IMR-90 (cell line): ENCODE measurements around the gene KIAA0040. TPM values are rescaled to one million over a fixed set of nuclear protein-coding genes. Genes with fewer than 3 reads are reported as not detected.

ENCODE experiments used
- ATAC-seq: fragments of 200-7000 bp; cut with Tn5 transposase; 2 replicates; pipeline ENCODE4 v1.9.1; 2020; ENCODE audit warnings: low read depth, mild to moderate bottlenecking, moderate library complexity
- BruUV-seq: library from RNA; stranded (reverse); fragments of 400-500 nt; replicated peaks from 2 replicates; lab custom pipeline; 2021; lab: Mats Ljungman, UMichigan
- CTCF ChIA-PET: fragments of 300-600 bp; formaldehyde crosslinking; extraction: SDS; loops from one replicate; lab custom pipeline; 2021; ENCODE audit warnings: antibody characterized with exemption; lab: Yijun Ruan, JAX
- POLR2A ChIA-PET: fragments of 300-600 bp; sonication (Branson Sonifier 250); formaldehyde crosslinking; loops from one replicate; lab custom pipeline; 2022; ENCODE audit warnings: antibody characterized with exemption; ENCODE audit not compliant: unreplicated experiment; lab: Charles Lee
- DNase-seq: peaks from one replicate; pipeline ENCODE4 v3.0.0; 2013
- H2AFZ ChIP-seq: replicated peaks from 2 replicates; pipeline ENCODE3; 2013; ENCODE audit warnings: low read length, mild to moderate bottlenecking; ENCODE audit not compliant: poor library complexity
- H2AK5ac ChIP-seq: 2 replicates; pipeline ENCODE4 v1.6.1; 2013; ENCODE audit warnings: low read depth, low read length, inconsistent platforms
- H2AK9ac ChIP-seq: replicated peaks from 2 replicates; pipeline ENCODE3; 2013; ENCODE audit warnings: mild to moderate bottlenecking, low read depth, low read length, moderate library complexity; ENCODE audit not compliant: poor library complexity
- H2BK120ac ChIP-seq: 2 replicates; pipeline ENCODE4 v1.6.1; 2013; ENCODE audit warnings: low read depth, low read length, inconsistent platforms
- H2BK15ac ChIP-seq: 3 replicates; pipeline ENCODE4 v1.6.1; 2013; ENCODE audit warnings: low read depth, low read length, inconsistent platforms
- H2BK20ac ChIP-seq: 2 replicates; pipeline ENCODE4 v1.6.1; 2013; ENCODE audit warnings: low read depth, mild to moderate bottlenecking, inconsistent platforms, low read length, moderate library complexity
- H2BK5ac ChIP-seq: 2 replicates; pipeline ENCODE4 v1.6.1; 2013; ENCODE audit warnings: mild to moderate bottlenecking, low read depth, low read length, inconsistent platforms; ENCODE audit not compliant: poor library complexity, severe bottlenecking
- H3K14ac ChIP-seq: replicated peaks from 2 replicates; pipeline ENCODE4 v1.6.1; 2013; ENCODE audit warnings: low read depth, low read length, inconsistent platforms
- H3K18ac ChIP-seq: 2 replicates; pipeline ENCODE4 v1.6.1; 2013; ENCODE audit warnings: low read depth, low read length, control low read depth
- H3K23ac ChIP-seq: 2 replicates; pipeline ENCODE4 v1.6.1; 2013; ENCODE audit warnings: low read depth, low read length, inconsistent platforms
- H3K27ac ChIP-seq: 2 replicates; pipeline ENCODE4 v1.5.1; 2013; ENCODE audit warnings: mild to moderate bottlenecking, control low read depth, low read length; ENCODE audit not compliant: insufficient read depth
- H3K27me3 ChIP-seq: 2 replicates; pipeline ENCODE4 v1.6.1; 2013; ENCODE audit warnings: low read length; ENCODE audit not compliant: control insufficient read depth, insufficient read depth
- H3K36me3 ChIP-seq: 2 replicates; pipeline ENCODE4 v1.6.1; 2013; ENCODE audit warnings: low read length, mixed read lengths; ENCODE audit not compliant: control insufficient read depth, insufficient read depth
- H3K4ac ChIP-seq: 2 replicates; pipeline ENCODE4 v1.6.1; 2013; ENCODE audit warnings: low read depth, low read length, inconsistent platforms
- H3K4me1 ChIP-seq: 2 replicates; pipeline ENCODE4 v1.6.1; 2013; ENCODE audit warnings: low read length, mixed read lengths; ENCODE audit not compliant: control insufficient read depth, insufficient read depth
- H3K4me2 ChIP-seq: 2 replicates; pipeline ENCODE4 v1.6.1; 2013; ENCODE audit warnings: low read depth, mild to moderate bottlenecking, control low read depth, low read length, moderate library complexity
- H3K4me3 ChIP-seq: 2 replicates; pipeline ENCODE4 v1.5.1; 2013; ENCODE audit warnings: low read depth, mild to moderate bottlenecking, control low read depth, low read length, moderate library complexity; ENCODE audit not compliant: insufficient read depth
- H3K56ac ChIP-seq: 2 replicates; pipeline ENCODE4 v1.6.1; 2013; ENCODE audit warnings: low read length, inconsistent platforms; ENCODE audit not compliant: insufficient read depth; ENCODE audit errors: extremely low read depth
- H3K79me1 ChIP-seq, 2 experiments: 2 replicates each; pipeline ENCODE4 v1.6.1; 2013; ENCODE audit warnings: low read length in 2 of 2, inconsistent platforms in 1 of 2, low read depth in 1 of 2
- H3K9ac ChIP-seq: 2 replicates; pipeline ENCODE4 v1.6.1; 2013; ENCODE audit warnings: low read depth, low read length, control low read depth
- H3K9me1 ChIP-seq: 2 replicates; pipeline ENCODE4 v1.6.1; 2013; ENCODE audit warnings: low read length, inconsistent platforms; ENCODE audit not compliant: insufficient read depth
- H3K9me3 ChIP-seq: 2 replicates; pipeline ENCODE4 v1.6.1; 2013; ENCODE audit warnings: low read length; ENCODE audit not compliant: control insufficient read depth, insufficient read depth
- H4K20me1 ChIP-seq: 2 replicates; pipeline ENCODE4 v1.6.1; 2013; ENCODE audit warnings: low read length, inconsistent platforms; ENCODE audit not compliant: insufficient read depth
- H4K5ac ChIP-seq: 2 replicates; pipeline ENCODE4 v1.6.1; 2013; ENCODE audit warnings: mild to moderate bottlenecking, low read depth, low read length, control low read depth
- H4K8ac ChIP-seq, 2 experiments: 2 replicates each; pipeline ENCODE4 v1.6.1; 2013; ENCODE audit warnings: low read depth in 2 of 2, low read length in 2 of 2, control low read depth in 1 of 2, inconsistent platforms in 1 of 2
- H4K91ac ChIP-seq: 2 replicates; pipeline ENCODE4 v1.6.1; 2013; ENCODE audit warnings: low read depth, low read length, inconsistent platforms; ENCODE audit not compliant: insufficient read depth
- BHLHE40 ChIP-seq: fragments of 150-350 bp; IDR thresholded peaks from 2 replicates; pipeline ENCODE4 v1.6.1; 2016; ENCODE audit warnings: mild to moderate bottlenecking, low read depth, low read length
- CEBPB ChIP-seq: IDR thresholded peaks from 2 replicates; pipeline ENCODE4 v1.6.1; 2012; ENCODE audit warnings: low read depth, low read length, improper control_type of control experiment
- CHD1 ChIP-seq: IDR thresholded peaks from 2 replicates; pipeline ENCODE4 v1.6.1; 2012; ENCODE audit warnings: low read depth, low read length, improper control_type of control experiment
- FOS ChIP-seq: fragments of 150-350 bp; IDR thresholded peaks from 2 replicates; pipeline ENCODE4 v1.6.1; 2016; ENCODE audit warnings: low read depth, low read length
- MAFK ChIP-seq: IDR thresholded peaks from 2 replicates; pipeline ENCODE4 v1.6.1; 2012; ENCODE audit warnings: low read depth, low read length, improper control_type of control experiment
- MAZ ChIP-seq: IDR thresholded peaks from 2 replicates; pipeline ENCODE4 v1.6.1; 2012; ENCODE audit warnings: low read depth, mild to moderate bottlenecking, low read length, improper control_type of control experiment, moderate library complexity, borderline replicate concordance
- MXI1 ChIP-seq: IDR thresholded peaks from 2 replicates; pipeline ENCODE4 v1.6.1; 2012; ENCODE audit warnings: low read depth, mild to moderate bottlenecking, low read length, moderate library complexity, borderline replicate concordance
- NFE2L2 ChIP-seq: fragments of 150-350 bp; IDR thresholded peaks from 2 replicates; pipeline ENCODE4 v1.6.1; 2016; ENCODE audit warnings: low read depth, mild to moderate bottlenecking, low read length
- POLR2A ChIP-seq: IDR thresholded peaks from 2 replicates; pipeline ENCODE4 v1.6.1; 2012; ENCODE audit warnings: mild to moderate bottlenecking, low read depth, low read length
- RAD21 ChIP-seq: IDR thresholded peaks from 2 replicates; pipeline ENCODE4 v1.6.1; 2012; ENCODE audit warnings: low read length, improper control_type of control experiment
- RCOR1 ChIP-seq: IDR thresholded peaks from 2 replicates; pipeline ENCODE4 v1.6.1; 2012; ENCODE audit warnings: mild to moderate bottlenecking, low read length, improper control_type of control experiment; ENCODE audit not compliant: insufficient replicate concordance
- RFX5 ChIP-seq: IDR thresholded peaks from 2 replicates; pipeline ENCODE4 v1.8.0; 2012; ENCODE audit warnings: low read depth, mild to moderate bottlenecking, low read length, moderate library complexity
- SMC3 ChIP-seq: fragments of 150-350 bp; IDR thresholded peaks from 2 replicates; pipeline ENCODE4 v1.6.1; 2016; ENCODE audit warnings: low read depth, mild to moderate bottlenecking, antibody characterized with exemption, low read length, moderate library complexity
- WGBS, 2 experiments: methylation state at CpG; one replicate each; pipeline versions ENCODE4 v1.1.5 to v1.1.7; 2013; ENCODE audit warnings: missing lambda C conversion rate in 2 of 2; ENCODE audit not compliant: insufficient read length in 1 of 2; ENCODE audit errors: extremely low coverage in 2 of 2; 5-methylcytosine and 5-hydroxymethylcytosine counted together
- dilution Hi-C: fragments of 300-500 bp; cut with HindIII; formaldehyde crosslinking; loops from one replicate; pipeline ENCODE4 v1.14.3; 2018; ENCODE audit warnings: low sequenced_read_pairs; ENCODE audit not compliant: unreplicated experiment
- in situ Hi-C: fragments of 300-500 bp; cut with MboI; formaldehyde crosslinking; loops from 3 replicates; pipeline ENCODE4 v1.14.3; 2019; ENCODE audit warnings: low sequenced_read_pairs, inconsistent platforms, mixed read lengths
- intact Hi-C: fragments of 100-400 bp; cut with micrococcal nuclease; formaldehyde crosslinking; loops from 2 replicates; pipeline ENCODE4 v1.10.0; 2022
- polyA plus RNA-seq, 3 experiments: library from polyadenylated mRNA; depleted of rRNA; stranded (reverse); fragments of >200 nt; gene quantifications; 2 replicates each; pipeline ENCODE4 v1.2.3, GENCODE V29; 2012; ENCODE audit warnings: low replicate concordance in 1 of 3
- total RNA-seq: library from RNA; depleted of rRNA; stranded (reverse); fragments of >200 nt; gene quantifications from 2 replicates; pipeline ENCODE4 v1.2.3, GENCODE V29; 2012
- TF ChIP-seq, protein P1 (sequence below): fragments of 150-350 bp; IDR thresholded peaks from 2 replicates; pipeline ENCODE4 v1.6.1; 2016; ENCODE audit warnings: low read depth, mild to moderate bottlenecking, low read length, moderate library complexity, borderline replicate concordance
- TF ChIP-seq, protein P2 (sequence below): fragments of 150-350 bp; IDR thresholded peaks from 2 replicates; pipeline ENCODE4 v1.6.1; 2017; ENCODE audit warnings: mild to moderate bottlenecking, antibody characterized with exemption, low read length, low read depth
- TF ChIP-seq, protein P3 (sequence below): conservative IDR thresholded peaks from 2 replicates; pipeline ENCODE4 v1.5.1; 2012; ENCODE audit warnings: mild to moderate bottlenecking, low read depth, low read length, improper control_type of control experiment

The KIAA0040 gene
- total and polyA plus RNA-seq, 2 of the 4 experiments (the other 2 are of a cell fraction) = 0.05 to 0.18 TPM

DNA sequence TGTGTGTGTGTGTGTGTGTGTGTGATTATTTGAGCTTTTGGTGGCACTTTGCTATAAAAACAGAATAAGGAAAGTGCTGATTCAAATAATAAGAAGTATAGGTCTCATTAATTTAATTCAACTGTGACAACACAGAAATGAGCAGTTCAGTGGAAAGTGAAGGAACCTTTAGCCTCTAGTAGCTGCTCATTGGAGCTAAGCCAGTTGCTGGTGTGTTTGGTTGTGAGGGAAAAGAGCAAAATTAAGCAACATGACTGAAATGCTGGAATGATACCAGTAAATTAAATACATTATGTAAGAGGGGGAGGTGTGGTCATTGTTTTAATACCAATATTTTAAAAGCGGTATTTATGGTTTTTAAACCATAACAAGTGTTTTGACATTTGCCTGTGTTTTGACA is 55.2 kb downstream of the KIAA0040 start:
- TF ChIP-seq, protein P1, sequence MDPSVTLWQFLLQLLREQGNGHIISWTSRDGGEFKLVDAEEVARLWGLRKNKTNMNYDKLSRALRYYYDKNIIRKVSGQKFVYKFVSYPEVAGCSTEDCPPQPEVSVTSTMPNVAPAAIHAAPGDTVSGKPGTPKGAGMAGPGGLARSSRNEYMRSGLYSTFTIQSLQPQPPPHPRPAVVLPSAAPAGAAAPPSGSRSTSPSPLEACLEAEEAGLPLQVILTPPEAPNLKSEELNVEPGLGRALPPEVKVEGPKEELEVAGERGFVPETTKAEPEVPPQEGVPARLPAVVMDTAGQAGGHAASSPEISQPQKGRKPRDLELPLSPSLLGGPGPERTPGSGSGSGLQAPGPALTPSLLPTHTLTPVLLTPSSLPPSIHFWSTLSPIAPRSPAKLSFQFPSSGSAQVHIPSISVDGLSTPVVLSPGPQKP = no peak
- no peak for TF ChIP-seq RCOR1
- no peak for TF ChIP-seq RFX5
- TF ChIP-seq, protein P2, sequence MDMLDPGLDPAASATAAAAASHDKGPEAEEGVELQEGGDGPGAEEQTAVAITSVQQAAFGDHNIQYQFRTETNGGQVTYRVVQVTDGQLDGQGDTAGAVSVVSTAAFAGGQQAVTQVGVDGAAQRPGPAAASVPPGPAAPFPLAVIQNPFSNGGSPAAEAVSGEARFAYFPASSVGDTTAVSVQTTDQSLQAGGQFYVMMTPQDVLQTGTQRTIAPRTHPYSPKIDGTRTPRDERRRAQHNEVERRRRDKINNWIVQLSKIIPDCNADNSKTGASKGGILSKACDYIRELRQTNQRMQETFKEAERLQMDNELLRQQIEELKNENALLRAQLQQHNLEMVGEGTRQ = no peak
- no peak for TF ChIP-seq RAD21
- TF ChIP-seq, protein P3, sequence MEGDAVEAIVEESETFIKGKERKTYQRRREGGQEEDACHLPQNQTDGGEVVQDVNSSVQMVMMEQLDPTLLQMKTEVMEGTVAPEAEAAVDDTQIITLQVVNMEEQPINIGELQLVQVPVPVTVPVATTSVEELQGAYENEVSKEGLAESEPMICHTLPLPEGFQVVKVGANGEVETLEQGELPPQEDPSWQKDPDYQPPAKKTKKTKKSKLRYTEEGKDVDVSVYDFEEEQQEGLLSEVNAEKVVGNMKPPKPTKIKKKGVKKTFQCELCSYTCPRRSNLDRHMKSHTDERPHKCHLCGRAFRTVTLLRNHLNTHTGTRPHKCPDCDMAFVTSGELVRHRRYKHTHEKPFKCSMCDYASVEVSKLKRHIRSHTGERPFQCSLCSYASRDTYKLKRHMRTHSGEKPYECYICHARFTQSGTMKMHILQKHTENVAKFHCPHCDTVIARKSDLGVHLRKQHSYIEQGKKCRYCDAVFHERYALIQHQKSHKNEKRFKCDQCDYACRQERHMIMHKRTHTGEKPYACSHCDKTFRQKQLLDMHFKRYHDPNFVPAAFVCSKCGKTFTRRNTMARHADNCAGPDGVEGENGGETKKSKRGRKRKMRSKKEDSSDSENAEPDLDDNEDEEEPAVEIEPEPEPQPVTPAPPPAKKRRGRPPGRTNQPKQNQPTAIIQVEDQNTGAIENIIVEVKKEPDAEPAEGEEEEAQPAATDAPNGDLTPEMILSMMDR = no peak
- TF ChIP-seq NFE2L2 = no peak
- no peak for TF ChIP-seq BHLHE40
- no peak for TF ChIP-seq FOS
- TF ChIP-seq SMC3 = no peak
- TF ChIP-seq MAFK = no peak
- no peak for TF ChIP-seq POLR2A
- TF ChIP-seq CEBPB = no peak
- TF ChIP-seq CHD1 = no peak
- TF ChIP-seq MAZ = no peak
- TF ChIP-seq MXI1 = no peak
- H2BK15ac ChIP-seq = no peak overlapping the region
- BruUV-seq = no TSS peak
- H3K9me1 ChIP-seq = no peaks in the 10 kb centered on the region
- H4K5ac ChIP-seq = no peak overlapping the region
- ChIA-PET CTCF (no interaction called here), POLR2A (no interaction called here)
- no peak overlapping the region for H2AFZ ChIP-seq
- no peak overlapping the region for H3K4me3 ChIP-seq
- H3K27me3 ChIP-seq = peaks cover 3% of the 10 kb centered on the region; the same call in 1 of the 2 replicates
- no peak overlapping the region for H3K4ac ChIP-seq
- H4K91ac ChIP-seq = no peak overlapping the region
- no peak overlapping the region for H3K27ac ChIP-seq
- no peak overlapping the region for H3K23ac ChIP-seq
- H4K20me1 ChIP-seq = no peaks in the 10 kb centered on the region
- no peak overlapping the region for H3K56ac ChIP-seq
- dilution Hi-C loops = no loop called here
- no peak overlapping the region for H2BK20ac ChIP-seq
- H3K14ac ChIP-seq = no peak overlapping the region
- in situ Hi-C loops = no loop called here
- no peak overlapping the region for H3K18ac ChIP-seq
- no peak overlapping the region for H3K9ac ChIP-seq
- no peak overlapping the region for H2AK9ac ChIP-seq
- H3K4me1 ChIP-seq = 0 out of 2 replicates have a peak, but pooled peaks cover 2% of the 10 kb centered on the region
- H4K8ac ChIP-seq = no peak overlapping the region
- ATAC-seq (no peak), DNase-seq (no peak)
- H2BK120ac ChIP-seq = no peak overlapping the region
- H3K9me3 ChIP-seq = no peaks in the 10 kb centered on the region
- H3K4me2 ChIP-seq = no peak overlapping the region
- intact Hi-C loops = no loop called here
- H2AK5ac ChIP-seq = no peak overlapping the region
- no peak overlapping the region for H2BK5ac ChIP-seq
- no CpG with 5 or more reads among the region's 1 CpG for WGBS, 2 experiments
- H3K79me1 ChIP-seq = no peaks in the 10 kb centered on the region
- no peaks in the 10 kb centered on the region for H3K36me3 ChIP-seq
